ENCODE measurements around the gene SRRM5. TPM values are rescaled to one million over a fixed set of nuclear protein-coding genes. Genes with fewer than 3 reads are reported as not detected.

The SRRM5 gene
- total and polyA plus RNA-seq, 2 experiments from 2014 or later = 0.08 TPM; not detected in 1

DNA sequence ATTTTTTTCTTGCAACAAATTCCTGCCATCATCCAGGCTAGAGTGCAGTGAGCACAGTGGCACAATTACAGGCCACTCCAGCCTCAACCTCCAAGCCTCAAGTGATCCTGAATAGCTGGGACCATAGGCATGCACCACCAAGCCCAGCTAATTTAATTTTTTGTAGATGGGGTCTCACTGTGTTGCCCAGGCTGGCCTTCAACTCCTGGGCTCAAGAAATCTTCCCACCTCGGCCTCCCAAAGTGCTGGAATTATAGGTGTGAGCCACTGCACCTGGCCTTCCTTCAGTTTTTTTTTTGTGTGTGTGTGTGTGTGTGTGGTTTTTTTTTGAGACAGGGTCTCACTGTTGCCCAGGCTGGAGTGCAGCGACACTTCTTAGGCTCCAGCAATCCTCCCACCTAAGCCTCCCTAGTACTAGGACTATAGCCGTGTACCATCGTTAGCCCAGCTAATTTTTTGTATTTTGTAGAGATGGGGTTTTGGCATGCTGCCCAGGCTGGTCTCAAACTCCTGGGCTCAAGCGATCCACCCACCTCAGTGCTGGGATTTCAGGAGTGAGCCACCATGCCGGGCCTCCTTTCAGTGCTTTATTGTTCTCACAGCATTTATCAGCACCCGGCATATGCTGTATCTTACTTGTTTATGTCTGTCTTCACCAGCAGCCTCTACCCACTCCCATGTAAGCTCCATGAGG is 5.9 kb upstream of the SRRM5 start:
- H3K4me3 Mint-ChIP-seq = no peak overlapping the region
- peaks cover 7% of the 10 kb centered on the region; the same call in 2 of the 3 replicates for H3K36me3 Mint-ChIP-seq (ENCODE audit: low read depth)
- no peaks in the 10 kb centered on the region for H3K4me1 ChIP-seq (ENCODE audit: insufficient read depth)
- H3K27ac ChIP-seq (ENCODE audit: low read depth) = no peak overlapping the region
- H3K27ac Mint-ChIP-seq = no peak overlapping the region
- no peaks in the 10 kb centered on the region for H3K9me2 ChIP-seq (ENCODE audit: insufficient read depth)
- no peak for ATAC-seq
- no peaks in the 10 kb centered on the region for H3K36me3 ChIP-seq (ENCODE audit: insufficient read depth)
- H3K79me2 ChIP-seq (replicated peaks; ENCODE audit: insufficient read depth) = no peaks in the 10 kb centered on the region
- DNase-seq (ENCODE audit: low spot score) = no peak
- H4K20me1 ChIP-seq (replicated peaks; ENCODE audit: insufficient read depth) = no peaks in the 10 kb centered on the region; the same call in 1 of the 2 replicates
- H3K27me3 Mint-ChIP-seq (ENCODE audit: insufficient read depth, low read depth, poor library complexity) = peaks cover 6% of the 10 kb centered on the region
- no peaks in the 10 kb centered on the region; the same call in 2 of the 3 replicates for H3K9me3 Mint-ChIP-seq
- no peak overlapping the region for H2AFZ ChIP-seq
- H3K4me1 Mint-ChIP-seq = peaks cover 9% of the 10 kb centered on the region
- no peak overlapping the region for H3K4me2 ChIP-seq
- H3K27me3 ChIP-seq (ENCODE audit: insufficient read depth) = no peaks in the 10 kb centered on the region
- no peaks in the 10 kb centered on the region for H3F3A ChIP-seq (replicated peaks; ENCODE audit: low read depth)
- TF ChIP-seq ZNF114 (CRISPR knock-in tag; IDR thresholded peaks at IDR 0.05) (no peak), NANOG (IDR thresholded peaks at IDR 0.05; ENCODE audit: borderline replicate concordance) (no peak), ETS1 (IDR thresholded peaks at IDR 0.05) (no peak), POLR2AphosphoS5 (IDR thresholded peaks at IDR 0.05; ENCODE audit: low read depth) (no peak), ZNF462 (CRISPR knock-in tag; IDR thresholded peaks at IDR 0.05) (no peak), JUNB (IDR thresholded peaks at IDR 0.05; ENCODE audit: unreplicated experiment) (no peak), ZNF331 (CRISPR knock-in tag; IDR thresholded peaks at IDR 0.05; ENCODE audit: low read depth) (no peak), EZH2 (IDR thresholded peaks at IDR 0.05; ENCODE audit: low read depth, unreplicated experiment) (no peak), CREB1 (CRISPR knock-in tag; IDR thresholded peaks at IDR 0.05; ENCODE audit: low read depth) (no peak), STAT1 (IDR thresholded peaks at IDR 0.05; ENCODE audit: unreplicated experiment) (no peak), EZH2phosphoT487 (IDR thresholded peaks at IDR 0.05; ENCODE audit: unreplicated experiment) (no peak)
- TF ChIP-seq, protein P1, sequence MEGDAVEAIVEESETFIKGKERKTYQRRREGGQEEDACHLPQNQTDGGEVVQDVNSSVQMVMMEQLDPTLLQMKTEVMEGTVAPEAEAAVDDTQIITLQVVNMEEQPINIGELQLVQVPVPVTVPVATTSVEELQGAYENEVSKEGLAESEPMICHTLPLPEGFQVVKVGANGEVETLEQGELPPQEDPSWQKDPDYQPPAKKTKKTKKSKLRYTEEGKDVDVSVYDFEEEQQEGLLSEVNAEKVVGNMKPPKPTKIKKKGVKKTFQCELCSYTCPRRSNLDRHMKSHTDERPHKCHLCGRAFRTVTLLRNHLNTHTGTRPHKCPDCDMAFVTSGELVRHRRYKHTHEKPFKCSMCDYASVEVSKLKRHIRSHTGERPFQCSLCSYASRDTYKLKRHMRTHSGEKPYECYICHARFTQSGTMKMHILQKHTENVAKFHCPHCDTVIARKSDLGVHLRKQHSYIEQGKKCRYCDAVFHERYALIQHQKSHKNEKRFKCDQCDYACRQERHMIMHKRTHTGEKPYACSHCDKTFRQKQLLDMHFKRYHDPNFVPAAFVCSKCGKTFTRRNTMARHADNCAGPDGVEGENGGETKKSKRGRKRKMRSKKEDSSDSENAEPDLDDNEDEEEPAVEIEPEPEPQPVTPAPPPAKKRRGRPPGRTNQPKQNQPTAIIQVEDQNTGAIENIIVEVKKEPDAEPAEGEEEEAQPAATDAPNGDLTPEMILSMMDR (conservative IDR thresholded peaks at IDR 0.05; ENCODE audit: low read depth in 2 of 2) = no peak
- no peak overlapping the region for H3K4me3 ChIP-seq
